LNCAP (cell line): Measurements from ENCODE around the gene CA12.

Source experiments
- CTCF ChIP-seq: fragments of 450-650 bp; IDR thresholded peaks from 2 replicates; pipeline ENCODE4 v1.5.1; 2017; ENCODE audit warnings: mild to moderate bottlenecking

Gene CA12

GRCh38 chr15:63323798-63324563 is 57.7 kb downstream of the CA12 start:
- TF ChIP-seq CTCF = no peak

- no peak for TF ChIP-seq CTCF
Measured at GRCh38 chr15:63322541-63322940, 59.1 kb downstream of the CA12 start.

GRCh38 chr15:63321462-63321861 is 60.2 kb downstream of the CA12 start:
- TF ChIP-seq CTCF = no peak

GRCh38 chr15:63319065-63319464 is 62.6 kb downstream of the CA12 start:
- TF ChIP-seq CTCF = no peak

GRCh38 chr15:63318344-63318743 is 63.3 kb downstream of the CA12 start:
- TF ChIP-seq CTCF = no peak

- TF ChIP-seq CTCF = no peak
Measured at GRCh38 chr15:63314409-63314808, 67.2 kb downstream of the CA12 start.

DNA sequence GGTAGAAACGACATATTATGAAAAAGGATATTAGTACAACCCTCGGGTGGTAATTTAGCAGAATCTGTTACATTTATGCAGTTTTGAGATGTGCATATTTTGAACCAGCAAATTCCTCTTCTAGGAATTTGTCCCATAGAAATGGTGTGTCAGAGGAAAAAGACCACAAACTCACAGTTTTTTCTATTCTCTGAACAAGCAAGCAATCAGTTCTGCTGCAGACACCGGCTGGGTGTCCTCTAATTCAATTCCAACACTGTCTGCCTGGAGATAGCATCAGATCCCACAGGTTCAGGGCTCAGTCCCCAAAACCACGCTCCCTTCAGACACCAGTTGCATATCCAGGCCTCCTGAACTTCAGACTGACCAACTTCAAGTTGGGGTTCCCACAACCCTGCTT is 67.8 kb downstream of the CA12 start:
- TF ChIP-seq CTCF = no peak

- TF ChIP-seq CTCF = no peak
Measured at GRCh38 chr15:63312286-63312685, 69.4 kb downstream of the CA12 start.
